Fibroblast of lung (primary cell): ENCODE measurements around the gene MUC16. TPM values are rescaled to one million over a fixed set of nuclear protein-coding genes. Genes with fewer than 3 reads are reported as not detected.

Experiments
- DNase-seq, 2 donors: peaks; one replicate each; pipeline versions ENCODE4 v3.0.0 to v3.0.0-alpha.2; 2010; ENCODE audit warnings: low read depth in 2 of 2
- H2AFZ ChIP-seq: 2 replicates; pipeline ENCODE4 v1.5.1; 2012; ENCODE audit warnings: low read length, control low read depth, inconsistent platforms
- H3K27ac ChIP-seq: 2 replicates; pipeline ENCODE4 v1.5.1; 2011; ENCODE audit warnings: low read length, control low read depth; ENCODE audit not compliant: insufficient read depth
- H3K27me3 ChIP-seq: 2 replicates; pipeline ENCODE4 v1.5.1; 2011; ENCODE audit warnings: mild to moderate bottlenecking, low read length; ENCODE audit not compliant: control insufficient read depth, insufficient read depth
- H3K36me3 ChIP-seq: 2 replicates; pipeline ENCODE4 v1.5.1; 2011; ENCODE audit warnings: low read length; ENCODE audit not compliant: control insufficient read depth, insufficient read depth
- H3K4me1 ChIP-seq: 2 replicates; pipeline ENCODE4 v1.5.1; 2011; ENCODE audit warnings: low read length; ENCODE audit not compliant: control insufficient read depth, insufficient read depth; ENCODE audit errors: extremely low read depth
- H3K4me2 ChIP-seq: 2 replicates; pipeline ENCODE4 v1.5.1; 2011; ENCODE audit warnings: low read length, control low read depth; ENCODE audit not compliant: insufficient read depth; ENCODE audit errors: extremely low read depth
- H3K4me3 ChIP-seq, 4 experiments: fragments of 200-600 bp in 1 of 4; sonication (generic) in 1 of 4; replicated peaks in 1 of 4; 2 replicates each; pipeline ENCODE4 v1.5.1; 2011 to 2016; ENCODE audit warnings: low read length in 4 of 4, low read depth in 3 of 4, mild to moderate bottlenecking in 3 of 4, control low read depth in 2 of 4, inconsistent platforms in 1 of 4, mixed read lengths in 1 of 4; ENCODE audit not compliant: insufficient read depth in 1 of 4; ENCODE audit errors: control extremely low read depth in 1 of 4
- H3K79me2 ChIP-seq: 2 replicates; pipeline ENCODE4 v1.5.1; 2012; ENCODE audit warnings: mild to moderate bottlenecking, low read length, inconsistent platforms; ENCODE audit not compliant: control insufficient read depth, insufficient read depth
- H3K9ac ChIP-seq: 2 replicates; pipeline ENCODE4 v1.5.1; 2011; ENCODE audit warnings: mild to moderate bottlenecking, low read length, control low read depth; ENCODE audit not compliant: insufficient read depth
- H3K9me3 ChIP-seq: 2 replicates; pipeline ENCODE4 v1.5.1; 2012; ENCODE audit warnings: low read depth, low read length; ENCODE audit not compliant: control insufficient read depth, insufficient read depth
- H4K20me1 ChIP-seq: 2 replicates; pipeline ENCODE4 v1.5.1; 2011; ENCODE audit warnings: low read length; ENCODE audit not compliant: control insufficient read depth, insufficient read depth; ENCODE audit errors: extremely low read depth
- CTCF ChIP-seq, 2 donors: IDR thresholded peaks in 1 of 2; conservative IDR thresholded peaks in 1 of 2; 1 replicate in 1 of 2; 2 replicates in 1 of 2; pipeline ENCODE4 v1.5.1; 2011 to 2012; ENCODE audit warnings: low read length in 2 of 2, control low read depth in 1 of 2, inconsistent platforms in 1 of 2, low read depth in 1 of 2, mild to moderate bottlenecking in 1 of 2
- EZH2 ChIP-seq: IDR thresholded peaks from 2 replicates; pipeline ENCODE4 v1.5.1; 2012; ENCODE audit warnings: low read length, control low read depth, mild to moderate bottlenecking; ENCODE audit errors: missing control alignments
- polyA plus RNA-seq, 2 donors: library from polyadenylated mRNA; depleted of rRNA in 1 of 2; stranded (reverse) in 1 of 2; unstranded in 1 of 2; fragments of >200 nt; gene quantifications; 2 replicates each; pipeline ENCODE4 v1.2.1, GENCODE V29; 2011 to 2012; ENCODE audit warnings: missing spikeins in 1 of 2
- total RNA-seq: library from RNA; depleted of rRNA; stranded (reverse); fragments of >200 nt; gene quantifications from 2 replicates; pipeline ENCODE4 v1.2.1, GENCODE V29; 2014

Gene MUC16
- total and polyA plus RNA-seq, 2 donors (not counting 1 experiment from before 2014, with no cell fraction given): not detected

- H3K4me2 ChIP-seq: no peak overlapping the region
- H3K27ac ChIP-seq: no peak overlapping the region
- H4K20me1 ChIP-seq: no peaks in the 10 kb centered on the region
- no peaks in the 10 kb centered on the region for H3K27me3 ChIP-seq
- TF ChIP-seq EZH2: no peak
- TF ChIP-seq CTCF (conservative IDR thresholded peaks at IDR 0.05 in 1 of 2, IDR thresholded peaks at IDR 0.05 in 1 of 2; ENCODE audit: low read depth in 1 of 2, low read length in 2 of 2): no peak
- H3K9ac ChIP-seq: no peak overlapping the region
- no peak for DNase-seq
- H2AFZ ChIP-seq: no peak overlapping the region
- H3K79me2 ChIP-seq: no peaks in the 10 kb centered on the region
- no peaks in the 10 kb centered on the region for H3K36me3 ChIP-seq
- H3K9me3 ChIP-seq: no peaks in the 10 kb centered on the region
- no peaks in the 10 kb centered on the region for H3K4me1 ChIP-seq
- H3K4me3 ChIP-seq: no peak overlapping the region
Measured at GRCh38 chr19:8986296-8986695, 23.9 kb downstream of the MUC16 start.

- Histone ChIP-seq H3K36me3 (no peaks in the 10 kb centered on the region), H3K4me1 (no peaks in the 10 kb centered on the region), H3K27ac (no peak overlapping the region), H3K9me3 (no peaks in the 10 kb centered on the region), H3K4me2 (no peak overlapping the region), H3K9ac (no peak overlapping the region), H4K20me1 (no peaks in the 10 kb centered on the region), H3K4me3 (no peak overlapping the region), H2AFZ (no peak overlapping the region), H3K27me3 (no peaks in the 10 kb centered on the region), H3K79me2 (no peaks in the 10 kb centered on the region)
- peak in 1 of 2 donors; percentile 10 for DNase-seq
- TF ChIP-seq EZH2: no peak
- no peak for TF ChIP-seq CTCF (conservative IDR thresholded peaks at IDR 0.05 in 1 of 2, IDR thresholded peaks at IDR 0.05 in 1 of 2; ENCODE audit: low read depth in 1 of 2, low read length in 2 of 2)
Measured at GRCh38 chr19:8973501-8974091, 36.6 kb downstream of the MUC16 start.

- Histone ChIP-seq H3K27ac (no peak overlapping the region), H3K9ac (no peak overlapping the region), H3K4me3 (no peak overlapping the region), H4K20me1 (no peaks in the 10 kb centered on the region), H3K36me3 (no peaks in the 10 kb centered on the region), H3K4me1 (no peaks in the 10 kb centered on the region), H2AFZ (no peak overlapping the region), H3K9me3 (no peaks in the 10 kb centered on the region), H3K4me2 (no peak overlapping the region), H3K27me3 (no peaks in the 10 kb centered on the region), H3K79me2 (no peaks in the 10 kb centered on the region)
- no peak for DNase-seq
- TF ChIP-seq EZH2 (no peak), CTCF (conservative IDR thresholded peaks at IDR 0.05 in 1 of 2, IDR thresholded peaks at IDR 0.05 in 1 of 2; ENCODE audit: low read depth in 1 of 2, low read length in 2 of 2) (no peak)
Measured at GRCh38 chr19:8965887-8966286, 44.3 kb downstream of the MUC16 start.

Other genes starting within 250 kb of the MUC16 start
- gene ZNF558, start 178.1 kb downstream of the MUC16 start, total RNA-seq: 38.6 and 48.0 TPM in 2 replicates
- gene ZNF558, start 178.1 kb downstream of the MUC16 start, polyA plus RNA-seq: 12.6 and 17.2 TPM in 2 replicates
- gene MBD3L1, start 178.0 kb downstream of the MUC16 start, total RNA-seq: not detected in 2 replicates
- gene MBD3L1, start 178.0 kb downstream of the MUC16 start, polyA plus RNA-seq: not detected in 2 replicates
- gene OR1M1, start 76.7 kb upstream of the MUC16 start, total RNA-seq: not detected in 2 replicates
- gene OR1M1, start 76.7 kb upstream of the MUC16 start, polyA plus RNA-seq: not detected in 2 replicates
- not detected in 2 replicates for gene OR7G2, start 97.1 kb upstream of the MUC16 start, total RNA-seq
- gene OR7G2, start 97.1 kb upstream of the MUC16 start, polyA plus RNA-seq: not detected in 2 replicates
- gene OR7G1, start 105.4 kb upstream of the MUC16 start, total RNA-seq: not detected in 2 replicates
- gene OR7G1, start 105.4 kb upstream of the MUC16 start, polyA plus RNA-seq: not detected in 2 replicates
- not detected in 2 replicates for gene OR7G3, start 116.5 kb upstream of the MUC16 start, total RNA-seq
- not detected in 2 replicates for gene OR7G3, start 116.5 kb upstream of the MUC16 start, polyA plus RNA-seq
- 13.6 and 17.7 TPM in 2 replicates for gene ZNF317, start 130.0 kb upstream of the MUC16 start, total RNA-seq
- 12.8 and 17.0 TPM in 2 replicates for gene ZNF317, start 130.0 kb upstream of the MUC16 start, polyA plus RNA-seq
- gene OR7D2, start 168.6 kb upstream of the MUC16 start, total RNA-seq: under 0.01 and 0.17 TPM in 2 replicates
- gene OR7D2, start 168.6 kb upstream of the MUC16 start, polyA plus RNA-seq: 0.02 TPM in 1 of 2 replicates, not detected in the other
- gene OR7D4, start 209.2 kb upstream of the MUC16 start, total RNA-seq: not detected in 2 replicates
- gene OR7D4, start 209.2 kb upstream of the MUC16 start, polyA plus RNA-seq: not detected in 2 replicates
- gene OR7E24, start 240.5 kb upstream of the MUC16 start, total RNA-seq: not detected in 2 replicates
- gene OR7E24, start 240.5 kb upstream of the MUC16 start, polyA plus RNA-seq: not detected in 2 replicates